Measurements from ENCODE around the gene JCAD. TPM values are rescaled to one million over a fixed set of nuclear protein-coding genes. Genes with fewer than 3 reads are reported as not detected.

JCAD gene
- polyA plus RNA-seq, 1 of the 3 experiments (the other 2 are of a cell fraction) = 19.0 TPM

- TF ChIP-seq ZBTB33 (IDR thresholded peaks at IDR 0.05; ENCODE audit: borderline replicate concordance, low read depth) (no peak), NRF1 (IDR thresholded peaks at IDR 0.05; ENCODE audit: low read depth, low read length) (no peak), EZH2phosphoT487 (IDR thresholded peaks at IDR 0.05; ENCODE audit: borderline replicate concordance, low read depth) (no peak), TCF12 (IDR thresholded peaks at IDR 0.05) (no peak), SMC3 (IDR thresholded peaks at IDR 0.05; ENCODE audit: low read depth, low read length) (no peak), PBX3 (IDR thresholded peaks at IDR 0.05) (no peak), REST (IDR thresholded peaks at IDR 0.05; ENCODE audit: low read depth, low read length) (no peak), YY1 (IDR thresholded peaks at IDR 0.05; ENCODE audit: low read depth) (no peak), ELF1 (IDR thresholded peaks at IDR 0.05) (no peak)
Observed at GRCh38 chr10:30073767-30074060, 14.3 kb upstream of the JCAD start (continued).

- H3K27ac ChIP-seq (ENCODE audit: low read depth in 2 of 2, low read length in 1 of 2) = no peak overlapping the region
- H2AFZ ChIP-seq (ENCODE audit: low read depth) = no peak overlapping the region
- CTCF ChIA-PET = interaction anchor here (1.4 to 1.5 kb wide), 2 partner anchors 23 to 105 kb away, joined by 3 read pairs; no protein-coding TSS in a partner anchor
- POLR2A ChIA-PET = no interaction called here
- no peaks in the 10 kb centered on the region for H3K9me2 ChIP-seq
- no peaks in the 10 kb centered on the region for H3K9me3 ChIP-seq
- no peaks in the 10 kb centered on the region for H4K20me1 ChIP-seq (ENCODE audit: insufficient read depth)
- no peak overlapping the region for H3K4me2 ChIP-seq
- no peaks in the 10 kb centered on the region for H3K79me2 ChIP-seq (ENCODE audit: insufficient read depth)
- no peak overlapping the region for H3K9ac ChIP-seq
- WGBS (ENCODE audit: low lambda C conversion rate) = 88% methylated on average over 6 of the region's 6 CpGs
- H3K4me3 ChIP-seq (ENCODE audit: low read depth in 2 of 2, low read length in 1 of 2) = no peak overlapping the region
- no peaks in the 10 kb centered on the region for H3K27me3 ChIP-seq (ENCODE audit: insufficient read depth)
- H3F3A ChIP-seq (replicated peaks; ENCODE audit: insufficient read depth) = no peaks in the 10 kb centered on the region
- DNase-seq = no peak
- H3K36me3 ChIP-seq (replicated peaks in 1 of 2; ENCODE audit: control insufficient read depth in 1 of 2, insufficient read depth in 2 of 2, low read length in 1 of 2) = no peaks in the 10 kb centered on the region
- peaks cover 7% of the 10 kb centered on the region in 2 experiments; a peak in 3 of 4 replicates for H3K4me1 ChIP-seq (ENCODE audit: control insufficient read depth in 1 of 2, insufficient read depth in 2 of 2, low read depth in 1 of 2, low read length in 1 of 2)
- TF ChIP-seq JUND (IDR thresholded peaks at IDR 0.05) = no peak
- no peak for TF ChIP-seq SMC3 (IDR thresholded peaks at IDR 0.05; ENCODE audit: low read depth, low read length)
- TF ChIP-seq SIN3A (IDR thresholded peaks at IDR 0.05; ENCODE audit: borderline replicate concordance, low read depth, low read length) = no peak
- TF ChIP-seq FOXM1 (IDR thresholded peaks at IDR 0.05; ENCODE audit: low read depth) = no peak
- TF ChIP-seq GATA2 (CRISPR knock-in tag; IDR thresholded peaks at IDR 0.05) = no peak
- TF ChIP-seq FOSL2 (IDR thresholded peaks at IDR 0.05; ENCODE audit: borderline replicate concordance, low read depth) = no peak
- no peak for TF ChIP-seq CHD2 (IDR thresholded peaks at IDR 0.05; ENCODE audit: low read length, partially characterized antibody)
- TF ChIP-seq TEAD4 (IDR thresholded peaks at IDR 0.05; ENCODE audit: borderline replicate concordance, insufficient read depth) = no peak
- no peak for TF ChIP-seq TAF1 (IDR thresholded peaks at IDR 0.05; ENCODE audit: borderline replicate concordance, low read depth, low read length)
- no peak for TF ChIP-seq REST (IDR thresholded peaks at IDR 0.05; ENCODE audit: low read depth, low read length)
- TF ChIP-seq NRF1 (IDR thresholded peaks at IDR 0.05; ENCODE audit: low read depth, low read length) = no peak
- TF ChIP-seq PBX3 (IDR thresholded peaks at IDR 0.05) = no peak
- no peak for TF ChIP-seq USF1 (IDR thresholded peaks at IDR 0.05; ENCODE audit: borderline replicate concordance, low read depth)
Observed at GRCh38 chr10:30073045-30073766, 13.8 kb upstream of the JCAD start.
